Measurements from ENCODE around the gene DIS3. TPM values are rescaled to one million over a fixed set of nuclear protein-coding genes. Genes with fewer than 3 reads are reported as not detected.
A peak's percentile ranks its signal among the peaks of the same experiment; 100 is the strongest.
"Not testable (repeated sequence)": the region's sequence is repeated elsewhere in the genome, so short reads cannot be mapped to it uniquely, and the experiment has no call there.

The DIS3 gene
- total and polyA plus RNA-seq, 2 donors (not counting 1 experiment from before 2014, with no cell fraction given): 31.9 to 41.4 TPM

DNA sequence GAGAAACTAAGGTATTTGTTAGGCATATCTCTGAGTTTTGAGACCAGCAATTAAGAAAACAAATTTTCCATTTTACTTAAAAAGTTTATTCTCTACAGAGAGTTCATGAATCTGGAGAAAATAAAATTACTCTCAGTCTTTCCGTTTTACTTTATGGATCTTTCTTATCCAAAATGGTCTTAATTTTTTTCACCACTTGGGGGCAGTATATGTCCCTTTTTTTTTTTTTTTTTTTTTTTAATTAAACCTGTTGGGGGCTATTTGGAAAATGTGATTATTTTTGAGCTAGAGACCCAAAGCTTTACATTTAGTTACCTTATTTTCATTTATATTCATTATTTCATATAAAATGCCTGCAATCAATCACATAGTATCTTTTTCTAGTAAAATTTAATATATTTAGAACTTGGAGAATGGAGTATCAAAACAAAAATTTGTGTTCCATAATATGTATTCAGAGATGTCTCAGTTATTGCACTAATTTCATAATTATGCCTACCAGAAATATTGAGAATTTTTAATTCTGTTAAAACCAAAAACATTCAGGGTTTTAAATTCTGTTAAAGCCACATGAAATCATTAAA, 27.3 kb upstream of the DIS3 start:
- H4K20me1 ChIP-seq (ENCODE audit: control insufficient read depth, extremely low read depth, insufficient read depth, low read length): no peaks in the 10 kb centered on the region
- TF ChIP-seq, protein P1, sequence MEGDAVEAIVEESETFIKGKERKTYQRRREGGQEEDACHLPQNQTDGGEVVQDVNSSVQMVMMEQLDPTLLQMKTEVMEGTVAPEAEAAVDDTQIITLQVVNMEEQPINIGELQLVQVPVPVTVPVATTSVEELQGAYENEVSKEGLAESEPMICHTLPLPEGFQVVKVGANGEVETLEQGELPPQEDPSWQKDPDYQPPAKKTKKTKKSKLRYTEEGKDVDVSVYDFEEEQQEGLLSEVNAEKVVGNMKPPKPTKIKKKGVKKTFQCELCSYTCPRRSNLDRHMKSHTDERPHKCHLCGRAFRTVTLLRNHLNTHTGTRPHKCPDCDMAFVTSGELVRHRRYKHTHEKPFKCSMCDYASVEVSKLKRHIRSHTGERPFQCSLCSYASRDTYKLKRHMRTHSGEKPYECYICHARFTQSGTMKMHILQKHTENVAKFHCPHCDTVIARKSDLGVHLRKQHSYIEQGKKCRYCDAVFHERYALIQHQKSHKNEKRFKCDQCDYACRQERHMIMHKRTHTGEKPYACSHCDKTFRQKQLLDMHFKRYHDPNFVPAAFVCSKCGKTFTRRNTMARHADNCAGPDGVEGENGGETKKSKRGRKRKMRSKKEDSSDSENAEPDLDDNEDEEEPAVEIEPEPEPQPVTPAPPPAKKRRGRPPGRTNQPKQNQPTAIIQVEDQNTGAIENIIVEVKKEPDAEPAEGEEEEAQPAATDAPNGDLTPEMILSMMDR (conservative IDR thresholded peaks at IDR 0.05 in 1 of 2, IDR thresholded peaks at IDR 0.05 in 1 of 2; ENCODE audit: low read depth in 1 of 2, low read length in 2 of 2): peak in 1 of 2 donors; percentile 29
- TF ChIP-seq EZH2 (IDR thresholded peaks at IDR 0.05; ENCODE audit: low read length, missing control alignments): no peak

DNA sequence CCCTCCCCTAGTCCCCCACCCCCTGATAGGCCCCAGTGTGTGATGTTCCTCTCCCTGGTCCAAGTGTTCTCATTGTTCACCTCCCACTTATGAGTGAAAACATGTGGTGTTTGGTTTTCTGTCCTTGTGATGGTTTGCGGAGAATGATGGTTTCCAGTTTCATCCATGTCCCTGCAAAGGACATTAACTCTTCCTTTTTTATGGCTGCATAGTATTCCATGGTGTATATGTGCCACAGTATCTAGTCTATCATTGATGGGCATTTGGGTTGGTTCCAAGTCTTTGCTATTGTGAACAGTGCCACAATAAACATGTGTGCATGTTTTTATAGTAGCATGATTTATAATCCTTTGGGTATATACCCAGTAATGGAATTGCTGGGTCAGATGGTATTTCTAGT, 24.8 kb upstream of the DIS3 start:
- not testable (repeated sequence) for DNase-seq (ENCODE audit: low read depth in 2 of 2); H3K79me2 ChIP-seq (ENCODE audit: control insufficient read depth, insufficient read depth, low read length); H2AFZ ChIP-seq (ENCODE audit: low read length); H4K20me1 ChIP-seq (ENCODE audit: control insufficient read depth, extremely low read depth, insufficient read depth, low read length); H3K36me3 ChIP-seq (ENCODE audit: control insufficient read depth, insufficient read depth, low read length); H3K9me3 ChIP-seq (ENCODE audit: control insufficient read depth, insufficient read depth, low read depth, low read length); H3K4me1 ChIP-seq (ENCODE audit: control insufficient read depth, extremely low read depth, insufficient read depth, low read length); H3K9ac ChIP-seq (ENCODE audit: insufficient read depth, low read length); H3K27ac ChIP-seq (ENCODE audit: insufficient read depth, low read length); H3K4me3 ChIP-seq (replicated peaks in 1 of 4; ENCODE audit: control extremely low read depth in 1 of 4, insufficient read depth in 1 of 4, low read depth in 3 of 4, low read length in 4 of 4); H3K27me3 ChIP-seq (ENCODE audit: control insufficient read depth, insufficient read depth, low read length); H3K4me2 ChIP-seq (ENCODE audit: extremely low read depth, insufficient read depth, low read length)

More for the DNA sequence above, 27.3 kb upstream of the DIS3 start:
- DNase-seq (ENCODE audit: low read depth in 2 of 2): peak in 1 of 2 donors; percentile 23
- Histone ChIP-seq H3K27me3 (ENCODE audit: control insufficient read depth, insufficient read depth, low read length) (no peaks in the 10 kb centered on the region), H3K4me2 (ENCODE audit: extremely low read depth, insufficient read depth, low read length) (no peak overlapping the region), H3K9me3 (ENCODE audit: control insufficient read depth, insufficient read depth, low read depth, low read length) (no peaks in the 10 kb centered on the region), H2AFZ (ENCODE audit: low read length) (no peak overlapping the region), H3K79me2 (ENCODE audit: control insufficient read depth, insufficient read depth, low read length) (no peaks in the 10 kb centered on the region), H3K4me3 (replicated peaks in 1 of 4; ENCODE audit: control extremely low read depth in 1 of 4, insufficient read depth in 1 of 4, low read depth in 3 of 4, low read length in 4 of 4) (no peak overlapping the region), H3K36me3 (ENCODE audit: control insufficient read depth, insufficient read depth, low read length) (no peaks in the 10 kb centered on the region), H3K9ac (ENCODE audit: insufficient read depth, low read length) (no peak overlapping the region), H3K27ac (ENCODE audit: insufficient read depth, low read length) (no peak overlapping the region), H3K4me1 (ENCODE audit: control insufficient read depth, extremely low read depth, insufficient read depth, low read length) (no peaks in the 10 kb centered on the region)

DNA sequence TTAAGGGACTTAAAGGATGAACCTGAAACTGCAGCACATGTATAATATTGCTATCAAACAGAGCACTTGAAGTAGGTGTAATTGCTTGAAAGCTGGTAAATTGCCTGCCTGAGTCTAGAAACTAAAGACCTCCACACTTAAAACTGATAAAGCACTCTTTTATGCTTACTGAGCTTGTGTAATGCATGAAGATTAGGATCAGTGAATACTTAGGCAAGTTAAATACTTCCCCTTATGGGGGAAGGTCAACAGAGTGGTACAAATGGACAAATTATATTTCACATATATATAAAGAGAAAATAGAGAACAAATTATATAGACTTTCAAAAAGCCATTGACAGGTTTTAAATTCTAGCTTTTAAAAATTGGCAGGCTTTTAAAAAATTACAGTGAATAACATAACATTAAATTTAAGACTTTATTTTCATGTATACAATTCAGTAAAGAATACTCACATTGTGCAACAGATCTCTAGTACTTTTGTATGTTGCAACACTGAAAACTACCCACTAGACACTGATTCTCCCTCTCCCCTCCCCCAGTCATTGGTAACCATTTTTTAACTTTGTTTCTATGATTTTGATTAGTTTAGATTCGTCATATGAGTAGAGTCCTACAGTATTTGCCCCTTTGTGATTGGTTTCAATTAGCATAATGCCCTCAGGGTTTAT, 24.1 kb upstream of the DIS3 start:
- Histone ChIP-seq H2AFZ (ENCODE audit: low read length) (no peak overlapping the region), H3K9ac (ENCODE audit: insufficient read depth, low read length) (no peak overlapping the region), H3K36me3 (ENCODE audit: control insufficient read depth, insufficient read depth, low read length) (no peaks in the 10 kb centered on the region), H3K27me3 (ENCODE audit: control insufficient read depth, insufficient read depth, low read length) (no peaks in the 10 kb centered on the region), H3K27ac (ENCODE audit: insufficient read depth, low read length) (no peak overlapping the region), H3K4me1 (ENCODE audit: control insufficient read depth, extremely low read depth, insufficient read depth, low read length) (no peaks in the 10 kb centered on the region), H3K79me2 (ENCODE audit: control insufficient read depth, insufficient read depth, low read length) (no peaks in the 10 kb centered on the region), H3K4me2 (ENCODE audit: extremely low read depth, insufficient read depth, low read length) (no peak overlapping the region), H4K20me1 (ENCODE audit: control insufficient read depth, extremely low read depth, insufficient read depth, low read length) (no peaks in the 10 kb centered on the region), H3K4me3 (replicated peaks in 1 of 4; ENCODE audit: control extremely low read depth in 1 of 4, insufficient read depth in 1 of 4, low read depth in 3 of 4, low read length in 4 of 4) (no peak overlapping the region), H3K9me3 (ENCODE audit: control insufficient read depth, insufficient read depth, low read depth, low read length) (no peaks in the 10 kb centered on the region)
- no peak for TF ChIP-seq EZH2 (IDR thresholded peaks at IDR 0.05; ENCODE audit: low read length, missing control alignments)
- TF ChIP-seq, protein P1 (conservative IDR thresholded peaks at IDR 0.05 in 1 of 2, IDR thresholded peaks at IDR 0.05 in 1 of 2; ENCODE audit: low read depth in 1 of 2, low read length in 2 of 2): no peak
- peak in 1 of 2 donors; percentile 3 for DNase-seq (ENCODE audit: low read depth in 2 of 2)
